ENCODE results near the gene SRRM2.
"Not testable (repeated sequence)": the region's sequence is repeated elsewhere in the genome, so short reads cannot be mapped to it uniquely, and the experiment has no call there.

The SRRM2 gene

GRCh38 chr16:2715064-2715463 is 37.4 kb upstream of the SRRM2 start:
- no peak for DNase-seq (ENCODE audit: low read depth)

DNA sequence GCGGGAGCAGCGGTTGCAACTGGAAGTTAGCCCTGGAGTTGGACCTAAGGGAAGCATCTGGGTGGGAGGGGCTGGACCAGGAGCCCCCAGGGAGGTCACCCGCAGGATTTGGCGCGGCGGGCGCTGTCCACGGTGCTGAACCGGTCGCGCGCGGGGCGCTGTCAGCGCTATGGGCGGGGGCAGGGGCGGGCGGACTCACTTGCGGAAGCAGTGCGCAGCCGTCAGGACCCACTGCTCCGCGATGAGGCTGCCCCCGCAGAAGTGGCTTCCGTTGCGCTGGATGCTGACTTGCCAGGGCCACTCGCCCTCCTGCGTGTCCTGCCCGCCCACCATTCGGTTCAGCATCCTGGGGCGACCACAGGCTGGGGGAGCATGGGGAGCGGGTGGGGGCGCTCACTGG is 36.9 kb upstream of the SRRM2 start:
- DNase-seq (ENCODE audit: low read depth): peak; percentile 74

- DNase-seq (ENCODE audit: low read depth): no peak
Measured at GRCh38 chr16:2715966-2716885, 36.2 kb upstream of the SRRM2 start.

DNA sequence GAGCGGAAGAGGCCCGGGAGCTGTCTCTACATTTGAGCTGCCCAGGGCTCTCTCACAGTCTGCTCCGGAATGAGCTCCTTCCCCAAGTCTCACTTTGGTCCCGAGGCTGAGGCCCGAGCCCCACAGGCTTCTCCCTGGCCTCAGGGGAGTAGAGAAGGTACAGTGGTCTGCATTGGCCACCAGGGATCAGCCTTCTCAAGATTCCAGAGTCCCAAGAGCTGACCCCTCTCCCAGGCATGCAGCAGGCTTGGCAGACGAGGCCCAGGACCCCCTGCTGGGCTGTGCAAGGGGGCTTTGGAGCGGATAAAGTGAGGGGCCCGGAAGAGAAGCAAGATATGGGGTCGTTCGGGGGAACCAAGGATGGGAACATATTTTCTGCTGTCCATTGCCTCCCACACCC is 35.5 kb upstream of the SRRM2 start:
- DNase-seq (ENCODE audit: low read depth): no peak

DNA sequence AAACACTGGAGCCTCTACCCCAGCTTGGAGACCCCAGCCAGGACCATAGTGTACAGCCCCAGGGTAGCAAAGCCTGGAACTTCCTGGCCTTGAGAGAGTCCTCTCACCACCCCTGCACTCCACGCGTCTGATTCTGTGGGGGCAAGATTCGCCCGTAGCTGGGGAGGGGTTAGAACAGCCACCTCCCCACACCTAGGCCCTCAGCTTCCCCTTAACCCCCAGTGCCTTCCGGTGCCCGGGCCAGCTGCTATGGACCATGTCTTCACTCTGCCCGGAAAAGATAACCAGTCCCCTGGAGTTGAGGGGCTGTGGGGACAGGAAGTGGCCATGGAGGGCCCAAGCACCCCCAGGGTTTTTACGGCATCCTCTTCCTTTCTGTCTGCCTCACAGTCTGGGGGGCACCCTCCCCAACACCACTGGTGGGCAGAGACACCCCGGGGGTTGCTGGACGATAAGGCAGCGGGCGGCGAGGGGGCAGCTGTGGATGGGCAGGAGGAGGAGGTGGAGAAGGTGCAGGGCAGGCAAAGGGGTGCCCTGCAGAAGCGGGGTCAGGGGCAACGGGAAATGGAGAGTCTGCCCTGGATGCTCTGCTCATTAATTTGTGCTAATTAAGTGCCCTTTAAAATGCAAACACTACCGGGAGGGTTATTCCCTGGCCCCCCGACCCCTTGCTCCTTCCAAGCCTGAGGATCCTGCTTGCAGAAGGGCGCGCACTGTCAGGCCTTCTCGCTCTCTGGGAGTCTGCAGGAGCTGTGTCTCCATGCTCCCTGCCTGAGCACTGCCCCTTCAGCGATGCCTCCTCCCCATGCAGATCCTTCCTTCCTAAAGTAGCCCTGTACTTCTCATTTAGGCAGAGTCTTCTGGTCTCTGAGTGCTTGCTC is 34.8 kb upstream of the SRRM2 start:
- DNase-seq (ENCODE audit: low read depth): no peak

DNA sequence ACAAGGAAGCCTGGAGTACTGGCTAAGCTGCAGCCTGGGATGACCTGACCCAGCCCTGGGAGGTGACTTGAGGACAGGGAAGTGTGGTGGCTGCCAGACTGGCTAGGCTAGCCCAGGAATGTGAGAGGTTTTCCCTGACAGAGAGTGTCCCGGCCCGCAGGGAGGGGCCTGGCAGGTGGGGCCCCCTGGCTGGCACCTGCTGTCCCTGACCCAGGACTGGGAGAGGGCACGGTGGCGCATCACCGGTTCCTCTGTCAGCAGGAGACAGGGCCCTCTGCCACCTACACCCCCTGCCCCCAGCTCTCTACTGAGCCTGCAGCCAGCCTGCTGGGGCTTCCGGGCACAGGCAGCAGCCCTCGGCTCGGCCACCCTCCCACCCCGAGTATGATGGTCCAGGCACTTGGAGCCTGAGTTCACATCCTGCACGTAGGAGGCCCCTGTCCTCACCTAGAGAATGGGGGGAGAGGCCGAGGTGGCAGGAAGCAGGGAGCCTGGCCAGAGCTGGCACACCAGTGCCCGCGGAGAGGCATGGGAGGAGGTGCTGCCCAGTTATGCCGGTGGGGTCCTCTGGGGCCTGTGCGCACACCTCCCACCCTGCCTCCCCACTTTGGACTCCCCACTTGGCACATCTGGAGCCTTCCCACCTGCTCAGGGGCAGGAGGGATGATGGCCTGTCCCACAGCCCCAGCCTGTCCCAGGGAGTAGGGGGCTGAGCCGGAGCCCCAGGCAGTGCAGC is 32.9 kb upstream of the SRRM2 start:
- no peak for DNase-seq (ENCODE audit: low read depth)

GRCh38 chr16:2720064-2720457 is 32.4 kb upstream of the SRRM2 start, which contains the start of gene PRSS27:
PRSS27 (minus strand) TSS chr16:2720224; CDS start chr16:2720160, 64 bp downstream.
- DNase-seq (ENCODE audit: low read depth): no peak

DNA sequence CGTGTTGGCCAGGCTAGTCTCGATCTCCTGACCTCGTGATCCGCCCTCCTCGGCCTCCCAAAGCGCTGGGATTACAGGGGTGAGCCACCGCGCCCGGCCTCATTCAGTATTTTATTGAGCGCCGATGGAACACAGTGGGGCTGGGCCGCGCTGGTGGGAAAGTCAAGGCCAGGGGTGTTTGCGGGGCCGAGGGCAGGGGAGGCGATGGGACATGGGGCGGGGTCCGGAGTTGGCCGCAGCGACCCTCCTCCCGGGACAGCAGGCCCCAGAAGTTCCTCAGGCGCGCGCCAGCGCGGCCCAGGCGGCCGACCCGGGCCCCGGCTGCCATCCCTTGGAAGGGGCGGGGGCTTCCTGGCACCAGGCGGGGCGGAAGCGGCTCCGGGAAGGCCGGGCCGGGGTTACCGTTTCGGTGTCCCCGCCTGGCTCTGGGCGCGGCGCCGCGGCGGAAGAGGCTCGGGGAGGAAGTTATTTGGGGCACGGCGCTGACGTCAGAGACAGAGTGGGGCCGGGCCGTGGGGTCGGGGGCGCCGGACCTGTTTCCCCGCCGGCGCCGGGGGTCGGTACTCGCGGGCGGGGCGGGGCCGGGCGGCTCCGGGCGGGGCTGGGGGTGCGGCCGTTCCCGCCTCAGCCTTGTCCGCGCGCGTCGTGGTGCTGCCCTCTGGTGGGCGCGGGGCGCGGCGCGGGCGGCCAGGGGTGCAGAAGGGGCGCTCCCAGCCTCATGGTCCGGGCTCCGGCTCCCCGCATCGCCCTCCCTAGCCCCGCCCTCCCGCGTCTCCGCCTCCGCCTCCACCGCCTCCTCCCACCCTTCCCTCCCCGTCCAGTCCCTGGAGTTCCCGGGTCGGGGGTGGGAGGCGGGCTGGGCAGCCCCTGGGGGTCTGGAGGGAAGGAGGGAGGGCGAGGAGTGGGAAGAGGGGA is 31.5 kb upstream of the SRRM2 start:
- peak; percentile 73 for DNase-seq (ENCODE audit: low read depth)

GRCh38 chr16:2721634-2722173 is 30.7 kb upstream of the SRRM2 start:
- DNase-seq (ENCODE audit: low read depth): not testable (repeated sequence)

DNA sequence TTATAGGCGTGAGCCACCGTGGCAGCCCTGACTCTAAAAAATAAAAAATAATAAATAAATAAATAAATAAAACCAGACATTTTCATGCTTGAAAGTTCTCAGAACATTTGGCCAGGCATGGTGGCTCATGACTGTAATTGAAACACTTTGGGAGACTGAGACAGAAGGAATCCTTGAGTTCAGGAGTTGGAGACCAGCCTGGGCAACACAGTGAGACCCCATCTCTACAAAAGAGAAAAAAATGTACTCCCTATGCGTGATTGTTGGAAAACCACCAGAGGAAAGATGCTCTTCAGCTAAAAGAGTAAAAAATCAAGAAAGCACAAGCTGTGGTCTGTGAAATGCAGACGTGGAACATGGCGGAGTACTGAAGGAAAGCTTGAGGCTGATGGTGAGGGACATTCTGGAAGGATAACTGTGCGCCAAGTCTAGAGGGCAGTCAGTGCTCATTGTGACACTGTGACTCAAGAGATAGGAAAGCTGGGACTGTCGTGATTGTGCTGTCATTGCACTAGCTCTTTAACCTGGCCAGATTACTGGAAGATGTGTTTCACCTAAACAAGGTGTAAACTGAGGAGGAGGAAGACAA is 28.3 kb upstream of the SRRM2 start:
- DNase-seq (ENCODE audit: low read depth): no peak

DNA sequence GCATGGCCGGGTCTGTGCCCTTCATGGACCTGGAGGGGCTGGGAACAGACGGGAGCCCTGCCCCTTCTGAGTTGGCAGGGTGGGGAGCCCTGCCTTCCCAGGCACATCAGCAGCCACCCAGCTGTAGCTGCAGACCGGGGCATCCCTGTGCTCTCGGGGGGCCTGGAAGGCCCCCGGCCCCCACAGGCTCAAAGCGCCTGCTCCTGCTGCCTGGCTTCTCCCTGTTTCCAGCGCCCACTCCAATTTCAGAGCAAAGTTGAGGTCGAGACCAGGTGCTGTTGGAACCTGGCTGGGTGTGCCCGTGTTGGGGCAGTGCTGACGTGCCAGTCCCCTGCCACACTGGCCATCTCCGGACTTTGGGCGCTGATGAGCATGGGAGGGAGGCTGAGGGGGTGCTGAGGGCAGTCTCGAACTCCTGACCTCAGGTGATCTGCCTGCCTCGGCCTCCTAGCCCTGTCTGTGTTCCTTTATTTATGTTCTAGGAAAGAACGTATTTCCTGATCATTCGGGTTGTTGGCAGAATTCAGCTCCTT is 27.6 kb upstream of the SRRM2 start:
- no peak for DNase-seq (ENCODE audit: low read depth)

GRCh38 chr16:2726923-2727322 is 25.5 kb upstream of the SRRM2 start:
- DNase-seq (ENCODE audit: low read depth): no peak

GRCh38 chr16:2728034-2728433 is 24.4 kb upstream of the SRRM2 start:
- no peak for DNase-seq (ENCODE audit: low read depth)

- no peak for DNase-seq (ENCODE audit: low read depth)
Measured at GRCh38 chr16:2734844-2735515, 17.5 kb upstream of the SRRM2 start.

DNA sequence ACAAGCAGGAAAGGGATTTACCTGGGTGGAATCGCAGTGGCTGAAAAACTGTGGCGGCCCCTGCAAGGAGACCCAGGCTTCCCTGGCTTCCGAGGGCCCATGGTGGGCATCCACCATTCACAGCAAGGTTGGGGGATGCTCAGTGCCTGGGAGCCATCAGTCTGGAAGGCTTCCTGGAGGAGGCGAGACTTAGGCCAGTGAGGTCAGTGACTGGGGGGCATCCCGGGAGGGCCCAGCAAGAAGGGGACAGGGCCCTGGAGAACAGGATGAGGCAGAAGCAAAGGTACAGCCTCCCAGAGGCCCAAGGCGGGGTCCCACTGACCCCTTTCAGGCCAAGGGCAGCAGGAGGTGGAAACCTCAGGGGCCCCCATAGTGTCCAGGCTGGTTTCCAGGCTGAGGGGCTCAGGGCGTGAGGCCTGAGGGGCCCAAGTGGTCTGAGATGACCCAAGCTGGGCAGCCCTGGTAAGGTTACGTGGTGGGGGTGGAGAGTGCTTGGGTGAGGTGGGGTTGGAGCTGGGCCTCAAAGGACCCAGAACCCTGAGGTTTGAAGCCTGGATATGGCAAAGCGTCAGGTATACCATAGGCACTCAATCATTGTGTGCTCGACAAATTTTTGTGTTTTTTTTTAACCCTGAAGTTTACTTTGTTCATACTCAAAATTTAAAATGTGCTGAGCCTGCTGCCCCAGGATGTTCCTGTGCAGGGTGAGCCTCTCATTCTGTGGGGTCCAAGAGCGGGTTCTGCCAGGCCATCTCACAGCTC is 15.8 kb upstream of the SRRM2 start:
- no peak for DNase-seq (ENCODE audit: low read depth)

DNA sequence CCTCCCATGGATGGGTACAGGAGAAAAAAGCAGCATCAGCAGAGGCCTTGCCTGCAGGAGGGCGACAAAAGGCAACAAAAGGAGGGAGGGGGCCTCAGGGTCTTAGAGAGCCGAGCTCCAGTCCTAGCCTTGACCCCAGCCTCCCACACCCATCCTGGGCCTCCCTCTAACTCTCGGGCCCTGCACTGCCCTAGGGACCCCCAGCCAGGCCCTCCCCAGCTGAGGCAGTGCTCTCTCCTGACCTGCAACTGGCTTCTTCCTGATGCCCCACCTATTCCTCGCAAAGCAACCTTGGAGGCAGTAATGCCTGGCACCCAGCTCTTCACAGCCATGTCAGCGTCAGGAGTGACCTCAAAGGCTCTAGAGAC is 15.2 kb upstream of the SRRM2 start:
- no peak for DNase-seq (ENCODE audit: low read depth)

DNA sequence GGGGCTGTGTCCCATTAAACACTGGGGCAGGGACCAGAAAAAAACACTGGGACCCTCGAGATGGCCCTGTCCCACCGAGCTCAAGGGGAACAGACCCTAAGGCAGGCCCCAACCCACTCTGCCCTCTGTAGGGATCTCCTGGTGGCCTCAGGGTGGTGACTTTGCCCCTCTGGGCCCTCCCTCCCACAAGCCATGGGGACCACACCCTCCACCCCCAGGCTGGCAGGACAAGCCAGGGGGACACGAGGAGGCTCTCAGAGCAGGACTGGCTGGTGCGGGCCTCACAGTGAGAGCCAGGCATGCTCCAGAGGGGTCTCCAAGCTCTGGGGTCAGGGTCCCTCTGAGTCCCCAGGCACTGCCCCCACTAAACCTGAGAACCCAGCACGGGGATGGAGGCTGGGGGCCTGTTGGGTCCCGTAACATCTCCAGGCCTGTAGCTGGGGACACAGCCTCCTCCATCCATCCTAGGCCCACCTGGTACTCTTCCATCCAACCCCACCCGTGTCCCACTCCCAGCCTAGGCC is 14.5 kb upstream of the SRRM2 start:
- no peak for DNase-seq (ENCODE audit: low read depth)

GRCh38 chr16:2738615-2739014 is 13.8 kb upstream of the SRRM2 start:
- no peak for DNase-seq (ENCODE audit: low read depth)
